ENCODE data around the gene AKR1C4. TPM values are rescaled to one million over a fixed set of nuclear protein-coding genes. Genes with fewer than 3 reads are reported as not detected.

Gene AKR1C4
- total and polyA plus RNA-seq, 10 donors = not detected

GRCh38 chr10:5266804-5267203 lies 70.2 kb downstream of the AKR1C4 start:
- 87 to 100% (median 98%) methylated on average over 1 of the region's 1 CpG for WGBS, 5 donors
- no peaks in the 10 kb centered on the region for H3K36me3 ChIP-seq
- no peaks in the 10 kb centered on the region for H3K4me1 ChIP-seq
- no peak overlapping the region for H3K27ac ChIP-seq
- H3K4me3 ChIP-seq = no peak overlapping the region
- intact Hi-C loops (cut with DNase I; ENCODE audit: low total_unique reads) = no loop called here
- H3K9me3 ChIP-seq = peaks cover 0 to 39% (median 31%) of the 10 kb centered on the region in 8 donors
- DNase-seq = no peak
- H3K27me3 ChIP-seq (replicated peaks in 1 of 7) = no peaks in the 10 kb centered on the region
- no peak for TF ChIP-seq CTCF (IDR thresholded peaks at IDR 0.05 in 8 of 11, conservative IDR thresholded peaks at IDR 0.05 in 3 of 11)
- TF ChIP-seq POLR2AphosphoS5 (IDR thresholded peaks at IDR 0.05) = no peak
- TF ChIP-seq POLR2A (IDR thresholded peaks at IDR 0.05) = no peak

GRCh38 chr10:5268234-5268633 lies 71.6 kb downstream of the AKR1C4 start:
- intact Hi-C loops (cut with DNase I; ENCODE audit: low total_unique reads) = no loop called here
- no peak overlapping the region for H3K4me3 ChIP-seq
- no peak overlapping the region for H3K27ac ChIP-seq
- TF ChIP-seq POLR2AphosphoS5 (IDR thresholded peaks at IDR 0.05) (no peak), POLR2A (IDR thresholded peaks at IDR 0.05) (no peak)
- no peaks in the 10 kb centered on the region for H3K36me3 ChIP-seq
- no peaks in the 10 kb centered on the region for H3K27me3 ChIP-seq (replicated peaks in 1 of 7)
- no peak for DNase-seq
- peaks cover 0 to 38% (median 28%) of the 10 kb centered on the region in 8 donors for H3K9me3 ChIP-seq
- no peaks in the 10 kb centered on the region for H3K4me1 ChIP-seq

Other genes with a start within 250 kb of the AKR1C4 start
- 1 to 10 TPM; 1.3 to 5.8 (median 2.4) TPM for gene AKR1C1, start 233.4 kb upstream of the AKR1C4 start, total RNA-seq
- 10 to 100 TPM in 1 of 3 donors, 1 to 10 TPM in 2; 4.8 to 13.5 (median 10.0) TPM for gene AKR1C1, start 233.4 kb upstream of the AKR1C4 start, polyA plus RNA-seq
- gene AKR1C2, start 193.0 kb upstream of the AKR1C4 start, total RNA-seq = 1 to 10 TPM in 3 of 7 donors, under 1 TPM in 3, not detected in 1; 0.60 to 3.6 (median 1.5) TPM
- 1 to 10 TPM in 2 of 3 donors, under 1 TPM in 1; 0.91 to 2.5 (median 2.3) TPM for gene AKR1C2, start 193.0 kb upstream of the AKR1C4 start, polyA plus RNA-seq
- gene AKR1C3, start 102.4 kb upstream of the AKR1C4 start, total RNA-seq = 1 to 10 TPM in 6 of 7 donors, under 1 TPM in 1; 0.85 to 5.3 (median 2.9) TPM
- 1 to 10 TPM; 2.3 to 5.7 (median 2.6) TPM for gene AKR1C3, start 102.4 kb upstream of the AKR1C4 start, polyA plus RNA-seq
- under 1 TPM in 2 of 7 donors, not detected in 5; 0.23 to 0.26 TPM for gene AKR1C8, start 11.7 kb upstream of the AKR1C4 start, total RNA-seq
- gene AKR1C8, start 11.7 kb upstream of the AKR1C4 start, polyA plus RNA-seq = not detected
- not detected for gene UCN3, start 168.1 kb downstream of the AKR1C4 start, total RNA-seq
- gene UCN3, start 168.1 kb downstream of the AKR1C4 start, polyA plus RNA-seq = not detected
- gene TUBAL3, start 208.0 kb downstream of the AKR1C4 start, total RNA-seq = not detected
- not detected for gene TUBAL3, start 208.0 kb downstream of the AKR1C4 start, polyA plus RNA-seq
- 10 to 100 TPM in 6 of 7 donors, 1 to 10 TPM in 1; 4.6 to 19.5 (median 14.7) TPM for gene NET1, start 215.7 kb downstream of the AKR1C4 start, total RNA-seq
- gene NET1, start 215.7 kb downstream of the AKR1C4 start, polyA plus RNA-seq = 1 to 10 TPM; 6.1 to 8.2 (median 6.9) TPM